Measurements from ENCODE around the gene CC2D1A.

GRCh38 chr19:13969897-13970296 lies 63.9 kb downstream of the CC2D1A start:
- TF ChIP-seq YY1 (IDR thresholded peaks at IDR 0.05; ENCODE audit: insufficient read depth, insufficient read length) (no peak), ZNF274 (IDR thresholded peaks at IDR 0.05; ENCODE audit: low read depth, low read length) (no peak), SUZ12 (IDR thresholded peaks at IDR 0.05; ENCODE audit: extremely low read depth, insufficient read depth, insufficient read length) (no peak)

All from NT2/D1 (cell line).